ENCODE results near the gene SPATA1. TPM values are rescaled to one million over a fixed set of nuclear protein-coding genes. Genes with fewer than 3 reads are reported as not detected.

The SPATA1 gene
- total and polyA plus RNA-seq, 9 of the 15 experiments (the other 6 are each of a cell fraction or from before 2014, with no cell fraction given): 0.79 to 2.9 (median 1.5) TPM

DNA sequence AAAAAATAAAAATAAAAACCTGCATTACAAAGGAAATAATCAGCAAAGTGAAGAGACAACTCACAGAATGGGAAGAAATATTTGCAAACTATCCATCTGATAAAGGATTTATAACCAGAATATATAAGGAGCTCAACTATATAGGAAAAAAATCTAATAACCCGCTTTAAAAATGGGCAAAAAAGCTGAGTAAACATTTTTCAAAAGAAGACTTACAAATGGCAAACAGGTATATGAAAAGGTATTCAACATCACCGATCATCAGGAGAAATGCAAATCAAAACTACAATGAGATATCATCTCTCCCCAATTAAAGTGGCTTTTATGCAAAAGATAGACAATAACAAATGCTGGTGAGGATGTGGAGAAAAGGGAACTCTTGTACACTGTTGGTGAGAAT, 4.0 kb downstream of the SPATA1 start (continued):
- TF ChIP-seq, protein P1, sequence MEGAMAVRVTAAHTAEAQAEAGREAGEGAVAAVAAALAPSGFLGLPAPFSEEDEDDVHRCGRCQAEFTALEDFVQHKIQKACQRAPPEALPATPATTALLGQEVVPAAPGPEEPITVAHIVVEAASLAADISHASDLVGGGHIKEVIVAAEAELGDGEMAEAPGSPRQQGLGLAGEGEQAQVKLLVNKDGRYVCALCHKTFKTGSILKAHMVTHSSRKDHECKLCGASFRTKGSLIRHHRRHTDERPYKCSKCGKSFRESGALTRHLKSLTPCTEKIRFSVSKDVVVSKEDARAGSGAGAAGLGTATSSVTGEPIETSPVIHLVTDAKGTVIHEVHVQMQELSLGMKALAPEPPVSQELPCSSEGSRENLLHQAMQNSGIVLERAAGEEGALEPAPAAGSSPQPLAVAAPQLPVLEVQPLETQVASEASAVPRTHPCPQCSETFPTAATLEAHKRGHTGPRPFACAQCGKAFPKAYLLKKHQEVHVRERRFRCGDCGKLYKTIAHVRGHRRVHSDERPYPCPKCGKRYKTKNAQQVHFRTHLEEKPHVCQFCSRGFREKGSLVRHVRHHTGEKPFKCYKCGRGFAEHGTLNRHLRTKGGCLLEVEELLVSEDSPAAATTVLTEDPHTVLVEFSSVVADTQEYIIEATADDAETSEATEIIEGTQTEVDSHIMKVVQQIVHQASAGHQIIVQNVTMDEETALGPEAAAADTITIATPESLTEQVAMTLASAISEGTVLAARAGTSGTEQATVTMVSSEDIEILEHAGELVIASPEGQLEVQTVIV (CRISPR knock-in tag; IDR thresholded peaks at IDR 0.05; ENCODE audit: borderline replicate concordance): no peak
- TF ChIP-seq, protein P2, sequence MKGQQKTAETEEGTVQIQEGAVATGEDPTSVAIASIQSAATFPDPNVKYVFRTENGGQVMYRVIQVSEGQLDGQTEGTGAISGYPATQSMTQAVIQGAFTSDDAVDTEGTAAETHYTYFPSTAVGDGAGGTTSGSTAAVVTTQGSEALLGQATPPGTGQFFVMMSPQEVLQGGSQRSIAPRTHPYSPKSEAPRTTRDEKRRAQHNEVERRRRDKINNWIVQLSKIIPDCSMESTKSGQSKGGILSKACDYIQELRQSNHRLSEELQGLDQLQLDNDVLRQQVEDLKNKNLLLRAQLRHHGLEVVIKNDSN (CRISPR knock-in tag; IDR thresholded peaks at IDR 0.05): no peak
- no peak for TF ChIP-seq JUN (IDR thresholded peaks at IDR 0.05; ENCODE audit: borderline replicate concordance, low read depth, low read length)
- TF ChIP-seq JUN (CRISPR knock-in tag; IDR thresholded peaks at IDR 0.05; ENCODE audit: borderline replicate concordance): no peak
- no peak for TF ChIP-seq MCM7 (IDR thresholded peaks at IDR 0.05)
- no peak for TF ChIP-seq DACH1 (IDR thresholded peaks at IDR 0.05; ENCODE audit: partially characterized antibody)
- no peak for TF ChIP-seq SMC3 (conservative IDR thresholded peaks at IDR 0.05; ENCODE audit: insufficient read depth, low read depth, low read length)
- TF ChIP-seq MYNN (IDR thresholded peaks at IDR 0.05): no peak
- no peak for TF ChIP-seq MYNN (CRISPR knock-in tag; IDR thresholded peaks at IDR 0.05)
- TF ChIP-seq ETS2 (tag; IDR thresholded peaks at IDR 0.05; ENCODE audit: borderline replicate concordance, poor library complexity, severe bottlenecking): no peak
- TF ChIP-seq HDAC3 (IDR thresholded peaks at IDR 0.05; ENCODE audit: borderline replicate concordance, partially characterized antibody): no peak
- TF ChIP-seq BRD4 (IDR thresholded peaks at IDR 0.05): no peak
- TF ChIP-seq ZNF431 (CRISPR knock-in tag; IDR thresholded peaks at IDR 0.05): no peak
- TF ChIP-seq MAFF (IDR thresholded peaks at IDR 0.05; ENCODE audit: low read length): peak; percentile 70
- TF ChIP-seq ZNF707 (CRISPR knock-in tag; conservative IDR thresholded peaks at IDR 0.05): no peak
- TF ChIP-seq C11orf30 (IDR thresholded peaks at IDR 0.05; ENCODE audit: low read depth): peak; percentile 87
- no peak for TF ChIP-seq TARDBP (IDR thresholded peaks at IDR 0.05)
- TF ChIP-seq, protein P3, sequence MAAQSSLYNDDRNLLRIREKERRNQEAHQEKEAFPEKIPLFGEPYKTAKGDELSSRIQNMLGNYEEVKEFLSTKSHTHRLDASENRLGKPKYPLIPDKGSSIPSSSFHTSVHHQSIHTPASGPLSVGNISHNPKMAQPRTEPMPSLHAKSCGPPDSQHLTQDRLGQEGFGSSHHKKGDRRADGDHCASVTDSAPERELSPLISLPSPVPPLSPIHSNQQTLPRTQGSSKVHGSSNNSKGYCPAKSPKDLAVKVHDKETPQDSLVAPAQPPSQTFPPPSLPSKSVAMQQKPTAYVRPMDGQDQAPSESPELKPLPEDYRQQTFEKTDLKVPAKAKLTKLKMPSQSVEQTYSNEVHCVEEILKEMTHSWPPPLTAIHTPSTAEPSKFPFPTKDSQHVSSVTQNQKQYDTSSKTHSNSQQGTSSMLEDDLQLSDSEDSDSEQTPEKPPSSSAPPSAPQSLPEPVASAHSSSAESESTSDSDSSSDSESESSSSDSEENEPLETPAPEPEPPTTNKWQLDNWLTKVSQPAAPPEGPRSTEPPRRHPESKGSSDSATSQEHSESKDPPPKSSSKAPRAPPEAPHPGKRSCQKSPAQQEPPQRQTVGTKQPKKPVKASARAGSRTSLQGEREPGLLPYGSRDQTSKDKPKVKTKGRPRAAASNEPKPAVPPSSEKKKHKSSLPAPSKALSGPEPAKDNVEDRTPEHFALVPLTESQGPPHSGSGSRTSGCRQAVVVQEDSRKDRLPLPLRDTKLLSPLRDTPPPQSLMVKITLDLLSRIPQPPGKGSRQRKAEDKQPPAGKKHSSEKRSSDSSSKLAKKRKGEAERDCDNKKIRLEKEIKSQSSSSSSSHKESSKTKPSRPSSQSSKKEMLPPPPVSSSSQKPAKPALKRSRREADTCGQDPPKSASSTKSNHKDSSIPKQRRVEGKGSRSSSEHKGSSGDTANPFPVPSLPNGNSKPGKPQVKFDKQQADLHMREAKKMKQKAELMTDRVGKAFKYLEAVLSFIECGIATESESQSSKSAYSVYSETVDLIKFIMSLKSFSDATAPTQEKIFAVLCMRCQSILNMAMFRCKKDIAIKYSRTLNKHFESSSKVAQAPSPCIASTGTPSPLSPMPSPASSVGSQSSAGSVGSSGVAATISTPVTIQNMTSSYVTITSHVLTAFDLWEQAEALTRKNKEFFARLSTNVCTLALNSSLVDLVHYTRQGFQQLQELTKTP (IDR thresholded peaks at IDR 0.05; ENCODE audit: low read depth in 1 of 2, partially characterized antibody in 2 of 2): no peak
- TF ChIP-seq BRD9 (IDR thresholded peaks at IDR 0.05; ENCODE audit: low read depth, partially characterized antibody): no peak
- no peak for TF ChIP-seq ARID2 (IDR thresholded peaks at IDR 0.05)
- no peak for TF ChIP-seq ARID1B (IDR thresholded peaks at IDR 0.05)
- no peak for TF ChIP-seq KLF6 (CRISPR knock-in tag; IDR thresholded peaks at IDR 0.05; ENCODE audit: borderline replicate concordance)
- peak; percentile 20 for TF ChIP-seq RBM25 (IDR thresholded peaks at IDR 0.05; ENCODE audit: low read depth, low read length, severe bottlenecking)
- TF ChIP-seq MTA3 (IDR thresholded peaks at IDR 0.05; ENCODE audit: borderline replicate concordance): no peak
- TF ChIP-seq RBM34 (IDR thresholded peaks at IDR 0.05; ENCODE audit: borderline replicate concordance, insufficient read depth, low read length): no peak
- no peak for TF ChIP-seq ZNF239 (CRISPR knock-in tag; IDR thresholded peaks at IDR 0.05)
